Measurements from ENCODE around the gene HSP90AB1.

Gene HSP90AB1

DNA sequence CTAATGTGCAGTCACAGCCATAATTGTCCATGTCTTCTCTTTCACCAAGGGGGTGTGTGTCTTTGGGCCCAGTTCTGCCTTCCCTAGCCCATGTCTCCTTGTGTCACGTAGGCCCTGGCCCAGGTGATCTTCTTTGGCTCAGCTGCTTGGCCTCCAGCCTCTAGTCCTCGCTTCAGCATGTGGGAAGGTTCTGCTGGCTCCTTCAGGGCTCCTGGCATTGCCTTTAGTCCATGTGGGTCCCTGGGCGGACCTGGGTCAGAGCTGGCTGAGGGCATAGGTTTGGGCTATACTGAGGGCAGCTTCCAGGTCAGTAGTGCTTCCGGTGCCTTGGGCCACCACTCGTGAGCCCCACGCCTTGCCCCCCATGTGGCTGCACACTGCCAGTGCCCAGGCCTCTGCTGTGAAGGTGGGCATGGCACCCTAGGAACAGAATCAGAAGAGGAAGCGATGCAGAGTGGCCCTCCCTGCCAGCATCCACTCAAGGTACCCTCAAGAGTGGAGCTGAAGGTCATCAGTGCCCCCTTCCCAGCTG is 53.5 kb downstream of the HSP90AB1 start:
- TF ChIP-seq REST (IDR thresholded peaks at IDR 0.05; ENCODE audit: insufficient read depth in 1 of 2, low read depth in 2 of 2, low read length in 2 of 2) (no peak), FOXP2 (optimal IDR thresholded peaks at IDR 0.05; ENCODE audit: borderline replicate concordance, extremely low read depth, extremely low read length, insufficient read depth) (no peak), POLR2AphosphoS5 (IDR thresholded peaks at IDR 0.05; ENCODE audit: low read depth, low read length) (no peak), TAF1 (IDR thresholded peaks at IDR 0.05; ENCODE audit: borderline replicate concordance, insufficient read depth, low read length) (no peak), SIN3A (IDR thresholded peaks at IDR 0.05; ENCODE audit: borderline replicate concordance, insufficient read depth, low read length) (no peak)

- TF ChIP-seq POLR2AphosphoS5 (IDR thresholded peaks at IDR 0.05; ENCODE audit: low read depth, low read length) (no peak), TAF1 (IDR thresholded peaks at IDR 0.05; ENCODE audit: borderline replicate concordance, insufficient read depth, low read length) (no peak), REST (IDR thresholded peaks at IDR 0.05; ENCODE audit: insufficient read depth in 1 of 2, low read depth in 2 of 2, low read length in 2 of 2) (no peak), FOXP2 (optimal IDR thresholded peaks at IDR 0.05; ENCODE audit: borderline replicate concordance, extremely low read depth, extremely low read length, insufficient read depth) (no peak), SIN3A (IDR thresholded peaks at IDR 0.05; ENCODE audit: borderline replicate concordance, insufficient read depth, low read length) (no peak)
Measured at GRCh38 chr6:44301106-44301505, 54.2 kb downstream of the HSP90AB1 start.

GRCh38 chr6:44301782-44302564 is 55.1 kb downstream of the HSP90AB1 start:
- TF ChIP-seq SIN3A (IDR thresholded peaks at IDR 0.05; ENCODE audit: borderline replicate concordance, insufficient read depth, low read length) (no peak), REST (IDR thresholded peaks at IDR 0.05; ENCODE audit: insufficient read depth in 1 of 2, low read depth in 2 of 2, low read length in 2 of 2) (no peak), TAF1 (IDR thresholded peaks at IDR 0.05; ENCODE audit: borderline replicate concordance, insufficient read depth, low read length) (no peak), POLR2AphosphoS5 (IDR thresholded peaks at IDR 0.05; ENCODE audit: low read depth, low read length) (no peak), FOXP2 (optimal IDR thresholded peaks at IDR 0.05; ENCODE audit: borderline replicate concordance, extremely low read depth, extremely low read length, insufficient read depth) (no peak)

- TF ChIP-seq FOXP2 (optimal IDR thresholded peaks at IDR 0.05; ENCODE audit: borderline replicate concordance, extremely low read depth, extremely low read length, insufficient read depth) = no peak
- no peak for TF ChIP-seq REST (IDR thresholded peaks at IDR 0.05; ENCODE audit: insufficient read depth in 1 of 2, low read depth in 2 of 2, low read length in 2 of 2)
- no peak for TF ChIP-seq TAF1 (IDR thresholded peaks at IDR 0.05; ENCODE audit: borderline replicate concordance, insufficient read depth, low read length)
- TF ChIP-seq SIN3A (IDR thresholded peaks at IDR 0.05; ENCODE audit: borderline replicate concordance, insufficient read depth, low read length) = no peak
- TF ChIP-seq POLR2AphosphoS5 (IDR thresholded peaks at IDR 0.05; ENCODE audit: low read depth, low read length) = no peak
Measured at GRCh38 chr6:44302856-44303255, 56.0 kb downstream of the HSP90AB1 start.
